NCI-H460 (cell line): ENCODE measurements around the gene DES. TPM values are rescaled to one million over a fixed set of nuclear protein-coding genes. Genes with fewer than 3 reads are reported as not detected.

Experiments
- DNase-seq: peaks from one replicate; pipeline ENCODE4 v3.0.0-alpha.2; 2016; ENCODE audit warnings: low read depth; ENCODE audit errors: extremely low read depth
- total RNA-seq: library from RNA; depleted of rRNA; stranded (reverse); fragments of >200 nt; shearing (Covaris generic); gene quantifications from 2 replicates; pipeline ENCODE4 v1.2.3, GENCODE V29; 2014; rRNA removed

Gene DES
- total RNA-seq, 1 experiment from 2014 or later: 0.50 TPM

DNA sequence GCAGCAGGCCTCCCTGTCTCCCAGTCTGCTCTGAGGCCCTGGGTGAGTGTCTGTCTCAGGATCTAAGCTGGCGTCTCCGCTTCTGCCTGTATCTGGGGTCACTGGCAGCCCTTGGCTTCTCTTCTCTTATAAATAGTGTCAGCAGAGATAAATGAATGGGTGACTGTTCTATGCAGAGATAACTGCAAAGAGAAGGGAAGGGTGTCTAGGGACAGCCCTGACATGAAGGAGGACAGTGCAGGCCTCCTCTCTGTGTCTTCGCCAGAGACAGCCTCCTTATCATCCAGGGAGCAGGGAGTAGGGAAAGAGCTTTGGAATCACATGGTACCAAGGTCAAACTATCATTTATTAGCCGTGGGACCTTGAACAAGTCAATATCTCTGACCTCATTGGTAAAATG, 52.3 kb downstream of the DES start:
- no peak for DNase-seq

DNA sequence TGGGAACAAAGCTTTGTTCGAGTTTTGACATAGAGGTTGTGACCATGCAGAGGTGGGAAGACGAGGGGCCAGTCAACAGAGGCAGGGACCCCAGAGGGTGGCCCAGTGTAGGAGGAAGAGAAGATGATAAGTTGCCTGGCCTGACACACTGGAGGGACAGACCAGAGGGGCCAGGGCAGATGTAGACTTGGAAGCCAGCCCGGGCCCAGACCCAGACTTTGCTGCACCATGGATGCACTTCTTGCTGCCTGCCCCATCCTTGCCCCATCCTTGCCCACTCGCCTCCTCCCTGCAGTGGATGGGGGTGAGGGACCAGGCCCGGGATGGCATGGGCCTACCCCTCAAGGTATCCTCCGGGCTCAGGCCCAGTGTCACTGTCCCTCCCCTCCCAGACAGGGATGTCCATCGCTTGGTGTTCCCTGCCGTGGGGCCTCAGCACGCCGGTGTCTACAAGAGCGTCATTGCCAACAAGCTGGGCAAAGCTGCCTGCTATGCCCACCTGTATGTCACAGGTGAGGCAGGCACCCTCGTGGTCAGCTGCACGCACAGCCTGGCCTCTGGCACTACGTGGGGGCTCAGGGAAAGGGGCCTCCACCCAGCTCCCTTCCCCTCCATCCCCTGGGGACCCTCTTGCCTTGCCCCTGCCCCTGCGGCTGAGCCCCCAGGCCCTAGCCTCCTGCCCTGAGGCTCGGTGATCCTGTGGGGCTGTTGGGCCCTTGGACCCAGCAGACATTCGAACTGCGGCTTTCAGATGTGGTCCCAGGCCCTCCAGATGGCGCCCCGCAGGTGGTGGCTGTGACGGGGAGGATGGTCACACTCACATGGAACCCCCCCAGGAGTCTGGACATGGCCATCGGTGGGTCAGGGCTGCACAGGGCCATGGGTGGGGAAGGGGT, 53.5 kb downstream of the DES start:
- no peak for DNase-seq

- no peak for DNase-seq
Observed at GRCh38 chr2:219472629-219473187, 54.5 kb downstream of the DES start.

DNA sequence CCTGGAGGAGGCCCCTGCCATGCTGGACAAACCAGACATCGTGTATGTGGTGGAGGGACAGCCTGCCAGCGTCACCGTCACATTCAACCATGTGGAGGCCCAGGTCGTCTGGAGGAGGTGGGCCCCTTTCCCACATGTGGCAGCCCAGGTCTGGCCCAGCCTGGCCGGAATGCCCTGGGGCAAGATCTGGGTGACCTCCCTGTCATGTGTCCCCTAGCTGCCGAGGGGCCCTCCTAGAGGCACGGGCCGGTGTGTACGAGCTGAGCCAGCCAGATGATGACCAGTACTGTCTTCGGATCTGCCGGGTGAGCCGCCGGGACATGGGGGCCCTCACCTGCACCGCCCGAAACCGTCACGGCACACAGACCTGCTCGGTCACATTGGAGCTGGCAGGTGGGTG, 55.3 kb downstream of the DES start:
- DNase-seq: no peak

DNA sequence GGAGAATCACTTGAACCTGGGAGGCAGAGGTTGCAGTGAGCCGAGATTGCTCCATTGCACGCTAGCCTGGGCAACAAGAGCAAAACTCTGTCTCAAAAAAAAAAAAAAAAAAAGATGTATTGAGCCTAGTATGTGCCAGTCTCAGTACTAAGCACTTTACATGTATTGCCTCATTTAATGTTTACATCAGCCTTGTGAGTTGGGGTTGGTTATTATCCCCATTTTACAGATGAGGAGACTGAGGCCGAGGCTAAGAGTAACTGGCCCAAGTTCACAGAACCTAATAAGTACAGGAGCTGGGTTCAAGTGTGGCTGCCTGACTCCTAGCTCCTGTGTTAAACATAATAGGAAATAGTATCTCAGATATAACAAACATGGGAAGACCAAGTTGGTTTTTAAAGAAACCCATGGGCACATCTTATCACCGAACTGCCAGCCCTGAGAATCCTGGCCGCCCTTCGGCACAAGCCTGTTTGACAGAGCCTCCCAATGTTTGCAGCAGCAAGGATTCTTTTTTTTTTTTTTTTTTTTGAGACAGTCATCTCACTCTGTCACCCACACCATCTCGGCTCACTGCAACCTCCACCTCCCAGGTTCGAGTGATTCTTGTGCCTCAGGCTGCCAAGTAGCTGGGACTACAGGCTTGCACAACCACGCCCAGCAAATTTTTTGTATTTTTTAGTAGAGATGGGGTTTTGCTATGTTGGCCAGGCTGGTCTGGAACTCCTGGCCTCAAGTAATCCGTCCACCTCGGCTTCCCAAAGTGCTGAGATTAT, 56.3 kb downstream of the DES start:
- no peak for DNase-seq

- no peak for DNase-seq
Observed at GRCh38 chr2:219475278-219475677, 57.1 kb downstream of the DES start.

DNA sequence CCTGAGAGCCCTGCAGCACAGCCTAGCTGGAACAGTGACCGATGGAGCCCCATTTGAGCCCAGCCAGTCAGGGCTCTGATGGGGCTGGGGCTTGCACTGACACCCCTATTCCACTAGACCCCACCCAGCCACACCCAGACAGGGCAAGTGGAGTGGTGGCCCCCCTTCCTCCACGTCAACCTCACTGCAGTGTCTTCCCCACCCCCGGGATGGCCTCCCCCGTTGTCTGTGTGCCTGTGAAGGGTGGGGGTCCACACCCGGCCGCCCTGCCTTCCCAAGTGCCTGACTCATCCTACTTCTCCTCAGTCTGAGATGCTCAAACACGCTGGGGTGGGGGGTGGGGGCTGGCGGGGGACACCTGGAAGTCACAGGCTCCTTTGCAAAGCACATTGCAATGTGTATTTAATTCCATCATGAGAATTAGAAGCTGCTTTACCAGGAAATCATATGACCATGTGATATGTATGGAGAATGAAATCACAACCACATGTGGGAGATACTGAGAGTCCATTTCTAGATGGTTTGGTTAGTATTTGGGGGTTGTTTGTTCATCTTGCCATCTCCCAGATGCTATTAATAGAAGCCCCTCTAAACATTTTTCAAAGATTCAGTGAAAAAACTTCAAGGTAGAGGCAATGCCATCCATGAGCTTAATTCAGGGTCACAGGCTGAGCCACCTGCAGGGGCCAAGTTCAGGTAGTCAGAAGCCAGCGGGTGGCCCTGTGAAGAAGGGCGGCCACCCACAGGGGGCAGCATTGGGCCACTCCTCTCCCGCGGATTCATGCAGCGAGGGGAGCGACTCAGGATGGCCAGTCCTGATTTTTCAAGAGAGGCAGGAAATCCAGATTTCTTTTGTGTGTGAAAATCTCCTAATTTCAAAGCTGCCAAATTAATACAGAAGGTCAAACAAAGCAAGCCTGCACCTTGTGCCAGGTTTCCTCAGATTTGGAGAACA, 57.8 kb downstream of the DES start:
- DNase-seq: peak; percentile 44

Other genes with a start within 250 kb of the DES start
- 1.4 and 1.7 TPM in 2 replicates for gene SLC23A3, start 248.3 kb upstream of the DES start, total RNA-seq
- 21.7 and 23.8 TPM in 2 replicates for gene CNPPD1, start 241.5 kb upstream of the DES start, total RNA-seq
- 55.2 and 58.6 TPM in 2 replicates for gene RETREG2, start 240.1 kb upstream of the DES start, total RNA-seq
- gene ZFAND2B, start 211.6 kb upstream of the DES start, total RNA-seq: 21.5 and 22.1 TPM in 2 replicates
- gene ABCB6, start 199.4 kb upstream of the DES start, total RNA-seq: 62.5 and 67.7 TPM in 2 replicates
- 44.2 and 44.9 TPM in 2 replicates for gene ATG9A, start 188.7 kb upstream of the DES start, total RNA-seq
- gene ANKZF1, start 188.6 kb upstream of the DES start, total RNA-seq: 38.8 and 48.0 TPM in 2 replicates
- gene GLB1L, start 172.9 kb upstream of the DES start, total RNA-seq: 14.0 and 15.8 TPM in 2 replicates
- 20.9 and 25.3 TPM in 2 replicates for gene STK16, start 172.9 kb upstream of the DES start, total RNA-seq
- gene TUBA4B, start 165.1 kb upstream of the DES start, total RNA-seq: not detected in 2 replicates
- gene TUBA4A, start 164.5 kb upstream of the DES start, total RNA-seq: 32.9 and 39.4 TPM in 2 replicates
- 15.2 and 17.4 TPM in 2 replicates for gene DNAJB2, start 139.0 kb upstream of the DES start, total RNA-seq
- 11.3 and 22.7 TPM in 2 replicates for gene PTPRN, start 109.0 kb upstream of the DES start, total RNA-seq
- not detected in 2 replicates for gene RESP18, start 85.6 kb upstream of the DES start, total RNA-seq
- gene DNPEP, start 30.5 kb upstream of the DES start, total RNA-seq: 50.8 and 55.2 TPM in 2 replicates
- 0.29 and 0.99 TPM in 2 replicates for gene SPEG, start 16.5 kb downstream of the DES start, total RNA-seq
- 36.8 and 40.2 TPM in 2 replicates for gene GMPPA, start 80.5 kb downstream of the DES start, total RNA-seq
- 0.17 and 0.43 TPM in 2 replicates for gene ASIC4, start 96.1 kb downstream of the DES start, total RNA-seq
- 52.4 and 67.1 TPM in 2 replicates for gene CHPF, start 125.4 kb downstream of the DES start, total RNA-seq
- gene TMEM198, start 125.7 kb downstream of the DES start, total RNA-seq: 0.59 and 0.87 TPM in 2 replicates
- 10.0 and 10.6 TPM in 2 replicates for gene OBSL1, start 153.2 kb downstream of the DES start, total RNA-seq
- 0.64 and 1.4 TPM in 2 replicates for gene INHA, start 153.9 kb downstream of the DES start, total RNA-seq
- 18.1 and 21.6 TPM in 2 replicates for gene STK11IP, start 179.5 kb downstream of the DES start, total RNA-seq
- gene SLC4A3, start 209.3 kb downstream of the DES start, total RNA-seq: 0.97 and 1.3 TPM in 2 replicates